HG02623 (cell line): ENCODE results near the gene UGDH.
A peak's percentile ranks its signal among the peaks of the same experiment; 100 is the strongest.
"Not testable (repeated sequence)": the region's sequence is repeated elsewhere in the genome, so short reads cannot be mapped to it uniquely, and the experiment has no call there.

Experiments used
- ATAC-seq: cut with Tn5 transposase; IDR thresholded peaks from one replicate; pipeline ENCODE4 v1.9.1; 2021; ENCODE audit warnings: moderate library complexity; ENCODE audit not compliant: unreplicated experiment

The UGDH gene

DNA sequence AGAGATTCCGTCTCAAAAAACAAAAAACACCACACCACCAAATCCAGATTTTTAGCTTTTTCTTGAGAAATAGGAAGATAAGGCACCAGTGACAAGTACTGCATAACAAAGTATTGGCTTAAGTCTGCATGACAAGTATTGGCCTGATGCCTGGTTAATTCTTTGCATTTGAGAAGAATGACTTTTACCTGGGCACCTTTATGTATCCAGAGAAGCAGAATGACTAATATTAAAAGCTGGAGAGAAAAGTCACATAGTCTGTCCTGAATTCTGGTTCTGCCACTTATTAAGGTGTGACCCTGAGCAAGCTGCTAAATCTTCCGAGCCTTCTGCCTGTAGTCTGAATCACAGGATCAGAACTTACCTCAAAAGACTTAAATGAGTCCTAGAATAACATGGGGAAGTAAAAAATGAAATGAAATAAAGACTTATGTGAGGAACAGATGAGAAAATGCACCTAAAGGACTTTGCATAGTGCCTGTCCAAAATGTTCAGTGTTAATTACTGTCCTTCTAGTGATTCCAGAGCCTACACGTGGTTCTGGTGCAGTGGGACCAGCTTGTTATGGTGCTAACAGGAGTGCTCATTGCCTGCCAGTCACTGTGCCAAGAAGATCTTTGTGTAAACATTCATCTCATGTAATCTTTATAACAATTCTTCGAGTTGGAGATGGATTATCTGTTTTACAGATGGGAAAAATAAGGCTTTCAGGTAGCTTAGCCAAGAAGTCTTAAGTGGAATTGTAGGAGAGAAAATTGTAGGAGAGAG lies 31.6 kb downstream of the UGDH start:
- no peak for ATAC-seq

DNA sequence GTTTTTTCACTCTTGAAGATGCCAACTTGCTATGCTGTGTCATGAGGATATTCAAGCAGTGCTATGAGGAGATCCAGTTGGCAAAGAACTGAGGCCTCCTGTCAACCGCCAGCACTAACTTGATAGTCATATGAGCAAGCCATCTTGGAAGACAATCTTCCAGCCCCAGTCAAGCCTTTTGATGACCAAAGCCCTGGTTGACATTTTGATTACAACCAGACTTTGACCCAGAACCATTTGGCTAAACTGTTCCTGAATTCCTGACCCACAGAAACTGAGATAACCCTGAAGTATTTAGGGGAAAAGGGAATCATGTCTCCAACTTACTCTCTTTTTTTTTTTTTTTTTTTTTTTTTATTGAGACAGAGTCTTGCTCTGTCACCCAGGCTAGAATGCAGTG lies 32.9 kb downstream of the UGDH start:
- no peak for ATAC-seq

DNA sequence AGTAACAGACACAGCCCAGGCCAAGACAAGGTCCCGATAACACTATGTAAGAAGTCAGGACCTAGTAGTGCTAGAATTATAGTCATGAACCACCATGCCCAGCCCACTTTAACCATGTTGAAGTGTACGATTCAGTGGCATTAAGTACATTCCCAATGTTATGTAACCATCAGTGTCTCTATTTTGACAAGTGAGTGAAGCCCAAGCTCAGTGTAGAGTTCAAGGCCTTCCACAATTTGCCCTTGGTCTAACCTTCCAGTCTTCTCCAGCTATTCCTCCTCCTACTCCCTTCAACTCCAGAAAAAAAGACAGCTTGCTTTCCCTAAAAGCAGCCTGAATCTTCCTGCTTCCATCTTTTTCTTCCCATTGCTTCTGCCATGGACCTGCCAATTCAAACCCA lies 36.9 kb downstream of the UGDH start:
- ATAC-seq = no peak

DNA sequence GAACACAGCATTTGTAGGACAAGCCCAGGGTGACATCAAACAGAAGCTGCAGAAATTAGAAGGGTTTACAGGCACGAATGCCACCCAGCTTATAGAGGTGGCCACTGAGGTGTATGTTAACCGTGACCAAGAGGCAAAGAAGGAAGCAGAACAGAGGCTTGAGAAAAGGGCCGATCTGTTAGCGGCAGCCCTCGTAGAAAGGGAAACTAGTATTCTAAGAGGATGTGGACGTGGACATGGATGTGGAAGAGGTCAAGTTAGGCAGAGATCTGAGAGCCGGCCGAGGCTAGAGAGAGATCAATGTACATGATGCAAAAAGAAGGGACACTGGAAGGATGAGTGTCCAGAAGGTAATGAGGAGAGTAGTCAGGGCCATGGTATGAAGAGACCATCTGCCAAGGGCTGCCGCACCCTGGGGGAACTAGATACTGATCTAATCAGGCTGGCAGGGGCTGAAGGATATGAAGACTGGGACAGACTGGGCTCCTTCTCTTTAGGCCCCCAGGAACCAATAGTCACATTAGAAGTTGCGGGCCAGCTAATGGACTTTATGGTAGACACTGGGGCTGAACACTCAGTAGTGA lies 40.9 kb downstream of the UGDH start:
- no peak for ATAC-seq

DNA sequence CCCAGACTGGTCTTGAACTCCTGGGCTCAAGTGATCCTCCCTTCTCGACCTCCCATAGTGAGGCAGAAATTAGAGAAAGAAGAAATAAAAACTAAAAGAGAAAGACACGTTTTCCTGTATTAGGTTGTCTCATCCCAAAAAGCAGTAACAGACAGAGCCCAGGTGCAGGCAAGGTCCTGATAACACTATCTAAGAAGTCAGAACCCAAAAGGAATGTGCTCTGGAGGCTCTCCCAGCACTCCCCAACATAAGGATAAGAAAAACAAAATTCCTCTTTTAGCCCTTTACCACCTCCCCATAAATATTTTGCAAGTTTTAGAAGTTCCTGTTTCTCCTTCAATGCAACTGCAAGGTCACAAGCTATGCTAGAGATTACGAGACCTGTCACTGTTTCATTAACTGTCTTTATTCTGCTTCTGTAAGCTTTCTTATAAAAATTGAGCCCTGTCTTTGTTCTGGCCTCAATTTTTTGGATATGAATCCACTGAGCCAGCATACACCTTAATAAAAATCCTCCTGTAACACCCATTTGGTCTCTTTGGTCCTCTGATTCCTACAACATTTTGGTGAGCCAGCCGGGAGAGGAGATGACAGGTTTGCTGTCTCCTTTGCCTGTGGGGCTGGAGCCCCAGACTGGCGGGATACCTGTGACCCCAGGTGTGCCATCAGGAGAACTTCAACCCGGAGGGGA lies 42.5 kb downstream of the UGDH start:
- no peak for ATAC-seq

DNA sequence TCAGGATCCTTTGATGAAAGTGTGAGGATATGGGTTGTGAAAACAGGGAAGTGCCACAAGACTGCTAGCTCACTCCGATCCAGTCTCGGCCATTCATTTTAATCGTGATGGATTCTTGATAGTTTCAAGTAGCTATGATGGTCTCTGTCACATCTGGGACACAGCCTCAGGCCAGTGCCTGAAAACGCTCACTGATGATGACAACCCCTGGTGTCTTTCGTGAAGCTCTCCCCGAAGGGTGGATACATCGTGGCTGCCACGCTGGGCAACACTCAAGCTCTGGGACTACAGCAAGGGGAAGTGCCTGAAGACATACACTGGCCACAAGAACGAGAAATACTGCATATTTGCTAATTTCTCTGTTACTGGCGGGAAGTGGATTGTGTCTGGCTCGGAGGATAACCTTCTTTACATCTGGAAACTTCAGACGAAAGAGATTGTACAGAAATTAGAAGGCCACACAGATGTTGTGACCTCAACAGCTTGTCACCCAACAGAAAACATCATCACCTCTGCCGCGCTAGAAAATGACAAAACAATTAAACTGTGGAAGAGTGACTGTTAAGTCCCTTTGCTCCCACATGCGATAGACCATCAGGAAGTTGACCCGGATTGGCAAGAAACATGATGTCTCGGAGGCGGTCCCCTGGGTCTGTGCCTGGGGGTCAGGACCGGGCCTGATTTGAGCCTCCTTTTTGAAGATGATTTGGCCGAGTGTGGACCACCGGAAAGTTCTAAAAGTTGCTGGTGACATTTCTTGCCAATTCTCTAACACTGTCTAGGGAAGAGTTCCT lies 46.1 kb downstream of the UGDH start:
- ATAC-seq = no peak

DNA sequence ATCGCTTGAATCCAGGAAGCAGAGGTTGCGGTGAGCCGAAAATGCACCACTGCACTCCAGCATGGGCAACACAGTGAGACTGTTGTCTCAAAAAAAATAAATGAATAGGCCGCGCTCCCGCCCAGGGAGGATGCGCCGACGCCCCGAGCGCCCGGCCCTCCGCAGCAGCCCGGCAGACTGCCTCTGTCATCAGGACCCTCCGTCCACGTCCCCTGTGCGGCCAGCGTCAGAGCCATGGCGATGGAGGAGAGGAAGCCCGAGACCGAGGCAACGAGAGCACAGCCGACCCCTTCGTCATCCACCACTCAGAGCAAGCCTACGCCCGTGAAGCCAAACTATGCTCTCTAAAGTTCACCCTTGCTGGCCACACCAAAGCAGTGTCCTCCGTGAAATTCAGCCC lies 47.0 kb downstream of the UGDH start:
- ATAC-seq = no peak

DNA sequence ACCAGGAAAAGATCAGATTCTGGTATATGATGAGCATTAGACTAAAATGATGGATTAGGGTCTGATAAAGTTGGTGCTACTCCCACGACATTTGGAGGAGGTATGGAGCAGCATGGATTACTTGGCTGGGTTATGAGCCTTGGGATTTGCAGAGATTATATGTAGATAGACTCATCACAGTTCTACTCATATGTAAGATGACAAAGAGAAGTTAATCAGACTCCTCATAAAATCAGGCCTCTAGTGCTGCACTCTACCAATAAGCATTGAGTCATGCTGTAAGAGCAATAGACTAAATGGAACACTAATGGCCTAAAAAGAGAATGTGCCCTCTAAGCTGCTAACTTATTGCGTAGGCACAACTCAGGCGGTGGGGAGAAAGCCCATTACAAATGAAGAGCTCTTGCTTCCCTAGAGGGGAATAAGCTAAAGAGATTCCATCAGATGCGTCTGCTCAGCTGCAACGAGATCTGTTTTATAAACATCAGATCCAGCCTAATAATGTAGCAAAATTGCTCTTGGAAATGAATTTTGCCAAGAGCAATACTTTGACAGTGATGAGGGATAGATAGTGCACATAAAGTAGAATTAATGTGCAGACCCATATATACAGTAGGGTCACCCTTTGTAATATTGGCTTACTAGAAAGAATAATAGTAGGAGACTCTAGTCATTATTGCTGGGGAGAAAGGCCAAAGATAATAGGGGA lies 50.9 kb downstream of the UGDH start:
- no peak for ATAC-seq

DNA sequence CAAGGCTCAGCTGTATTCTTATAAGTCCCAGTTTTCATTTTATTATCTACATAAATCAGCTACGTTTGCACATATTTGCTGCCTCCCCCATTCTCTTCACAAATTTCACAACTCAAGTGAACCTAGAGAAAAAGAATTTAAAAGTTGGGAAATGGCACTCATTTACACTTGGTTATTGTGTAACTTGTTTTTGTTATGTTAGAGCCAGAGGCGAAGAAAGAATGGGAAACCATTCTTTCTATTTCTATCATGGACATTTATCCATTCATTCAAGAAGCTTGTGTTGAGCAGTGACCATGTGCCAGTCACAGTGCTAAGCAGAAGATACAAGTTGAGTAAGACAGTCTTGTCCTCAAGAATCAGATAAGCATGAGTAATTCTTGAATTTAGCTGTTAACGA lies 54.8 kb downstream of the UGDH start:
- no peak for ATAC-seq

DNA sequence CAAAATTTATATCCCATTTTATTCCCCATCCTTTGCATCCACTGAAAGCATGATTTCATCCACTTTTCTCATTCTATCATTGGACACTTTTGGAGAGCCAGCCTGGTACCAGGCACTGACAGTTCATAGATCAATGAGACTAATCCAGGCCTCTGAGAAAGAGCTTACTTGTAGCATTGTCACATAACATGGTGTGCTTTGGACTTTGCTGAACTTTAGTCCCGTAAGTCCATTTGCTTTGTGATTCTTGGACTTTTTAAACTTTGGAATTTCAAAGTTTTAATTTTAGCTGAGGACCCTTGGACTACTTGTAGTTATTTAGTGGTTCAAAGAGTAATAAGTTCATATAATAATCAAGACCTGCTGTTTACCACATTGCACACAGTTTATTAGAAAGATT lies 56.8 kb downstream of the UGDH start:
- ATAC-seq = no peak

DNA sequence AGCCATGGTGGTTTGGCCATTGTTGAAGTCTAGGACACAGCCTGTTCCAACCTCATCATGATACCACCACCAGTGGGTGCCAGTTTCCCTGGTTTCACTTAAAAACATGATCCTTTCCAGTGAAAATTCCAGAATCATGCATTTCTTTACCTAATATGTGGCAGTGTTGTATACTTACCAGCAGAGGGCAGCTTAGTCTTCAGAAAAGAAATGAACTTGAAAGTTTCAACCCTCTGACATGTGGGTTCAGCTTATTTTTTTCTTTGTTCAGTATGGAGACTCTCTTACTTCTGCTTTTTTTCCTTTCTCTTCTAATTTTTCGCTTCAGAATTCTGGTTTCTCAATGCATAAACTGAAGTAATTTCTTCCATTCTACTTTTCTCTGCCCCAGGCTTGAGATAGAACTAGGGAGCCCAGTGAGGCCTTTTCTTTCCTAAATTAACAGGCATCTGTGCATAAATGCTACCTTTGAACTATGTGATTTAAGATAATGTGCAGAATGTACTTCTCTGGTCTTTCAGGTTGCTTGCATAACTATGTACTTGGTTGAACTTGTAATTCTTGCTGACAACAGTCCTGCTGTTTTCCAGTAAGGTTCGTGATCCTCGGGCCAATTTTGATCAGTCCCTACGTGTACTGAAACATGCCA lies 57.7 kb downstream of the UGDH start:
- ATAC-seq = peak; percentile 89

DNA sequence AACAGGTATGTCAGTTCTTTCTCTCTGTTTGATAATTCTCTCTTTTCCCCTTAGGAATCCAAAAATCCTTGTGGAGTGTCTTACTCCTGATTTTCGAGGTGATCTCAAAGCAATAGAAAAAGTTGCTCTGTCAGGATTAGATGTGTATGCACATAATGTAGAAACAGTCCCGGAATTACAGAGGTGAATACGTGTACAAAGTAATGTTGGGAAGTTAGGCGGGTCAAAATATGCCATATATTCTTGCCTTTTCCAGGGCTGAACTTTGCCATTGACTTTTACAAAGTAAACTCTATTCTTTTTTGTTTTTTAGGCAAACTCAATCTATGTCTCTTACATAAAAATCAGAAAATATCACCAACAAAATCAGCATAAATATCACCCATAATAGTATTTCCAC lies 59.8 kb downstream of the UGDH start:
- ATAC-seq = no peak

DNA sequence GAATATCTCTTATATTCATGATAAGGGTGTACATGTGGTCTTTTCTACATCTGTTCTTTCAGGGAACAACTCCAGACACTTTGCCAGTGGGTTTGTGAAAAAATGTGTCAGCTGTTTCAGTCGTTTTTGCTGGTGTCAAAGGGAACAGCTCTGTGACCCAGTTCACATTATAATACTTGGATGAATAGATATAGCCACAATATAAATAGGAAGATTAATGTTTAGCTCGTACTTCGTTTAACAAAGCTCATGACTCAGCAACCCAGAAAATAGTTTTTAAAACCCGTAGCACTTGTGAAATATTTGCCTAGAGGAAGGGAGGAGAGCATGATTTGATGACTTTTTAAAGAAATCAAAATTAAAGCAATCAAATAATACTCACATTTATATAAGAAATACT lies 60.5 kb downstream of the UGDH start:
- ATAC-seq = no peak

DNA sequence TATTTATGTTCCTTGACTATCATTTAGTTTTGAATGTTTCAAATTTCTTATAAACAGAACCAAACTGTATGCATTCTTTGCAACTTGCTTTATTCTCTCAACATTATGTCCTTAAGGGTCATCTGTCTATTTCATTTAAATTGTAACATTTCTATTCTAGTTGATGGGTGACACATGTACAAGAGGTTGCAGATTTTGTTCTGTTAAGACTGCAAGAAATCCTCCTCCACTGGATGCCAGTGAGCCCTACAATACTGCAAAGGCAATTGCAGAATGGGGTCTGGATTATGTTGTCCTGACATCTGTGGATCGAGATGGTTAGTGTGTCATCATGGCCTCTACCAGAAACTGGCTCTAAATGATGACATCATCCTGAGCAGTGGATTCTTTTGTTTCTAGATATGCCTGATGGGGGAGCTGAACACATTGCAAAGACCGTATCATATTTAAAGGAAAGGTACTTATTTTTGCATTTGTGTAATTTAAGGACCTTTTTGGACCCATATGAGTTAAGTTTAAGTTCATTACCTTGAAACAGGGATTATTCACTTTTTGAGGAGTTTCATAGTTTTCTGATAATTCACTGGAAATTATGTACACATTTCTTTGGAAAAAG lies 62.2 kb downstream of the UGDH start:
- no peak for ATAC-seq

DNA sequence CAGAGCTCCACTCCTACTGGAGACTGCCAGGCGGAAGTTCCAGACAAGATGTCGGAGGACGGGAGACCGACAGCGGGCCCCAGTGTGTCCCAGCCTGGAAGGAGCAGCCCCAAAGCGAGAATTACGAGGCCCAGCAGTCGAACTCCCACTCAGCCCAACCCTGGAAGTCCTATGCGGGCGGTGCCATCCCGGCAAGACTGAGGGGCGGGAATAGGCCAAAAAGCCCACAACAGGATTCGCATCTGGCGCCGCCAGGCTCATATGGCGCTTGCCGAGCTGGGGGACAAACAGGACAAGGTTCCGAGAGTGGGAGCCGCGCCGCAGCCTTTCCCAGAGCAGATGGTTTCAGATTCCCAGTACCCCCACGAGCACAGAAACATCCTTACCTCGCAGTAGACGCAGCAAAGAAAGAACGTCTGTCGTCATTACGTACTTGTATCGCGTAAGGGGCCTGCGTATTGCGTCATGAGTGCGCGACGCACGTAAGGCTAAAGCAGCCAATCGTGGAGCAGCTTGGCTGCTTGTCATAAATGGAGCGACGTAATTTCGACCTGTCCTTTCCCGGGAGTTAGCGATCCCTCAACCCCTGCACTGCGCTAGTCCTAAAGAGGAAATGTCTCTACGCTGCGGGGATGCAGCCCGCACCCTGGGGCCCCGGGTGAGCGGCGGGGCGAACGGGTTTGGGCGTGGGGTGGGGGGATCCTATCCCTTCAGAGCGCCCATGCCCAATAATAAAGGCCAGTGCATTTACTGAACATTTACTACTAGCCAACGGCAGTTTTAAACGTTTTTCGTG lies 68.5 kb downstream of the UGDH start, which contains the start of the genes LIAS and RPL9:
TSS of gene LIAS (plus strand) at position 552 of the 796 bp plus-strand sequence. CDS start at position 614, 62 bp downstream.
TSS of gene RPL9 (minus strand) at position 418 of the 796 bp plus-strand sequence. CDS start 483 bp downstream, outside the sequence.
- ATAC-seq = peak; percentile 88

DNA sequence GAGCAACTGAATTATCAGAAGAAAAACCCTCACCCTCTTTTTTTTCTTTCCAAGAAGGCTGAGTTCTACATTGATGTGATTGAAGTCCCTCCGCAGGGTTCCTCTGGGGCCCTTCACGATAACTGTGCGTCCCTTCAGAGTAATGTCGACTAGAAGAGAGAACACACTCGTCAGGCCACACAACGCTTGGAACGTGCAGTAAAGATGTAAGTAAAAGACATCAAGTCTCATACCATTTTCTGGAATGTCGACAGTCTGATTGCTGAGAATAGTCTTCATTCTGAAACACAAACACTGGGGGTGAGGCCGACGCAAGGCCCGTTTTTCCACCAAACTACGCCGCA lies 69.1 kb downstream of the UGDH start:
- not testable (repeated sequence) for ATAC-seq

DNA sequence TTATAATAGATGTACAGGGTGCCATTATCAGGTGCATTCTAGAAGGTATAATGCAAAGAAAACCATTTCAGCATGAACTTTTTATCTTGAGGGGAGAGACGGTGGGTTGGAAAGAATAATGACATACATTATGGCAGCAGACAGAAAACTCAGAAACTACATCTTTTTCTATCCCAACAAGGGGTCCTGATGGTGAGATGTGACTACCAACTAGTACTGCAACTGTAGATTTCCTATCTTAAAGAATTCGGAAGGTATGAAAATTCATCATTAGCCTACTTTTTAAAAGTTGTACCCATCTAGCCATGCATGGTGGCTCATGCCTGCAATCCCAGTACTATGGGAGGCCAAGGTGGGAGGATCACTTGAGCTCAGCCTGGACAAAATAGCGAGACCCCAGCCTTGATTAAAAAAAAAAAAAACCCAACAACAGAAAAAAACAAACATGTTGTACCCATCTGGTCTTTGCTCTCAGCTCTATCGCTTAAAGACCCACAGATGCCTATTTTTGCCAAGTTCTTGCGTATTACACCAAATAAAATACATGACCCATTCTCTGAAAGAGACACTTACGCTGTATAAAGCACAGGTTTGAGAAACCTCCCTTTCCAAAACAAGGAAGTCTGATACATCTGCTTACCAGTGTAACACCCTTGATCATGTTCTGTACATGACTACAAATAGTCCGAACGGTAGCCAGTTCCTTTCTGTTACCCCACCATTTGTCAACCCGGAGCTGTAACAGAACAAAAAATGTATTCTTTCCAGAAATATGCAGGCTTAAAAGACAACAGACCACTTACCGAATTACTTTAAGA lies 70.1 kb downstream of the UGDH start:
- ATAC-seq = no peak

DNA sequence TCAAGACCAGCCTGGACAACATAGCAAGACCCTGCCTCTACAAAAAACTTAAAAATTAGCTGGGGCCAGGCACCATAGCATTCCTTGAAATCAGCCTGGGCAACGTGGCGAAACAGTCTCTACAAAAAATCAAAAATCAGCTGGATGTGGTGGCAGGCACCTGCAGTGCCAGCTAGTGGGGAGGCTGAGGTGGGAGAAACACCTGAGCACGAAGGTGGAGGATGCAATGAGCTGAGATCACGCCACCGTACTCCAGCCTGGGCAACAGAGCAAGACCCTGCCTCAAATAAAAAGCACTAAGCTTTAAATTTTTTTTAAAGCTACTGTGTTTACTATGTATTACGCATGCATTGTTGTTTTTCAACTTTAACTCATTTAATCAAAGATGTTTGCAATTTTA lies 71.8 kb downstream of the UGDH start:
- no peak for ATAC-seq
